ENCODE measurements around the gene AIFM1.
A peak's percentile ranks its signal among the peaks of the same experiment; 100 is the strongest.

AIFM1 gene

DNA sequence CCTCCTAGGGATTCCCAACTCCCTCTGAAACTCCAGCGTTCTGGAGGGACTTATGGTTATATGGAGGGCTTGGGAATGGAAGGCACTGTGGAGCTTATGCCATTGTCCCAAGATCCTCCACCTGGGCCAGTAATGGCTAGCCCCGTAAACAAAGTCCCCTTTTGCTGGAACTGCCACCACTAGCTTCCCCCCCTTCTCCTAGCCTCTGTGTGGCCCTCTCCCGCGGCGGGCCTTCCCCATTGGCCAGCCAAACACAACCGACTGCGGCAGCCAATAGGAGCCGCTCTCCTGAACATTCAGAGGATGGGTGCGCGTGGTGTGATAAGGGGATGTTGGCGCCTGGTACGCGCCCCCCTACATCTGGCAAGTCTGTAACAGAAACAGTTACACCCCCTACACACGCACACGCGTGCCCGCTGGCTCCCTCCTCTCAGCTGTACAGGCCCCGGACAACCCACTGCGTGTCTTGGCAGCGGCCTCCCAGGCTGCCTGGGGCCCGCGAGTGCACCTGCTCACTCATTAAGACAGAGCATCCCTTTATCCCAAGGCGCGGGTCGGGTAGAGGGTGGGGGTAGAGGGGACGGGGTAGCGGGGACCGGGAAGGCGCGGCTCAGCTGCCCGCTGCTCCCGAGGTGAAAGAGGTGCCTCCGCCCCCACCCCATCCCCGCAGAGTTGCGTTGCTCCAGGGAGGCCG, 5.3 kb upstream of the AIFM1 start:
- peak; percentile 70 for DNase-seq

DNA sequence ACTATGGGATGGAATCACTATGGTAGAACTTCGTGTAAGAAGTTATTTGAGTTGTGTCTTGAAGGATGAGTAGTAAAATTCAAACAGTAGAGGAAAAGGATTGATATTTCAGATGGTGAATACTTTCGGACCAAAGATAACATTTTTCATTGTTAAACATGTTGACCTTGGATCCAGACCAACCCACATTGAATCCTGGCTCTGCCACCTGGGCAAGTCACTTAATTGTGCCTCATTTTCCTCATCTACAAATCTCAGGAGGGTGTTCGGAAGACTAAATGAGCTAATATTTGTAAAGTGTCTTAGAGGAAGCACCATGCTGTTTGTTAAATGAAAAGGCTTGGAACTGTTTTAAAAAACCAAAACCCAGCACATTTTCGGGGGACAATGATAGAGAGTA, 1.4 kb upstream of the AIFM1 start:
- no peak for DNase-seq

DNA sequence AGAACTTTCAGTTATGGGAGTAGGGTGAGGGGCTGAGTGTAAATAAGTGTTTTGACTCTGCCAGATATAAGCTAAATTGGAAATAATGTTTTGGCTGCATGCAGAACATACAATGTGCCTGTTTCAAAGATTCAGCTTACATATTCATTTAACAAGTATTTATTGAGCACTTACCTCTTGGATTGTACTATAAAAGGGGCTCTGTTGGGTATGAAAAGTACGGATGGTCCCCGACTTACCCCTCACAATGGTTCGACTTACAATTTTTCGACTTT, 799 bp upstream of the AIFM1 start:
- DNase-seq, result no peak

DNA sequence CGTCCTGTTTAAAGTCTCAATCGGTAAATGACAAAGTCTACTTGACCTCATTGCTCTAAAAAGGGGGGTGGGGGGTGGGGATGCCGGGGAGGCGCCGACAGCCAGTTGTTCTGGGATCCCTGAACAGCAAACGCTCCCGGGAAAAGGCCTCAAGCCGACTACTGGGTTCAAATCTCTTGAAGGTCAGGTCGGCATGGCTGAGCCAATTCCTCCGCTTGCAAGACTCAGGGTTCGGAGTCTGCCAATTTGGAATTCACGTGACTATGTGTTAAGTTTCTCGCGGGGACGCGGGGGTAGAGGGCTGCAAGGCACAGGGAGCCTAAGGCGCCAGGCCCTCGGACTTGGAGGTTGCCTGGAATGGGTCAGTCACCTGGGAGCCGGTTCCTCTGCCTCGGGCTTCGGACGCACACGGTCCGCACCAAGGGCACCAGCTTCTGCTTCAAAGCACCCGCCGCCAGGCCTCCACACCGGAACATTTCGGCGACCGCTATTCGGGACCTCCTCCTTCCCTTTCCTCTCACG, 399 bp downstream of the AIFM1 start:
- no peak for DNase-seq

GRCh38 chrX:130163398-130163797, 2.2 kb downstream of the AIFM1 start:
- DNase-seq, result no peak

DNA sequence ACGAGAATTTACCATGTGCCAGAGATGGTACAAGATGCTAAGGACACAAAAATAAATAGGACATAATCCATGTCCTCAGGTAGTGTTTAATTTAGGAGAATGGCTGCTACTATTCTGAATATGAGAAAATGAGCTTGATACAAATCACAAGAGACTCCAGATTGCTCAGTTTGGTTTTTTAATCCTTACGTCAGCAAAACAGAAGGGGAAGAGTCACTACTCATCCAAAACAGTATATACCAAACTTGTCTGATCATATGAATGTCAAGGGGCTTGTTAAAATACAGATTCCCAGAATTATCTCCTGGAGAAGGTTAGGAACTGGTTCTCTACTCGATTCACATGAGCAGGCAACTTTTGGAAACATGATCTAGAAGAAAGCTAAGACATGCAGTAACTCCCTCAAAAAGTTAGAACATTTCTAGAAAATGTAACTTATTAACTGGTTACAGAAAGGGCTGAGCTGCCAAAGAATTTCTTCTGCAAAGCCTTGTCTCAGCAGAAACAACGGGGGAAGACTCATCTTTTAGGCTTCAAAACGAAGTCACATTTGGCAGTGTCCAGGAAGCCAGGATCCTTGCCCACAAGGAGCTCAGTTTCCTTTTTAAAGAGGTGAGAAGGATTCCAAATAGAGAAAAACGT, 3.4 kb downstream of the AIFM1 start:
- no peak for DNase-seq

DNA sequence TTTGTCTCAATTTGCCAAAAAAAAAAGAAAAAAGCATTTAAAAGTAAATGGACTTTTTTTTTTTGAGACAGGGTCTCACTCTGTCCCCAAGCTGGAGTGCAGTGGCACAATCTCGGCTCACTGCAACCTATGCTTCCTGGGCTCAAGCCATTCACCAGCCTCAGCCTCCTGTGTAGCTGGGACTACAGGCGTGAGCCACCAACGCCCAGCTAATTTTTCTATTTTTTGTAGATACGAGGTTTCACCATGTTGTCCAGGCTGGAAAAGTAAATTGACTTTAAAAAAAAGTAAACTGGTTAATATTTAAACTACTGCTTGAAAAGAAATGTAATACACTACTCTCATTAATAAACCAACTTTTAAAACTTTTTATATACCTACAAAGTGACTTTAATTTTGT, 5.9 kb downstream of the AIFM1 start:
- no peak for DNase-seq

DNA sequence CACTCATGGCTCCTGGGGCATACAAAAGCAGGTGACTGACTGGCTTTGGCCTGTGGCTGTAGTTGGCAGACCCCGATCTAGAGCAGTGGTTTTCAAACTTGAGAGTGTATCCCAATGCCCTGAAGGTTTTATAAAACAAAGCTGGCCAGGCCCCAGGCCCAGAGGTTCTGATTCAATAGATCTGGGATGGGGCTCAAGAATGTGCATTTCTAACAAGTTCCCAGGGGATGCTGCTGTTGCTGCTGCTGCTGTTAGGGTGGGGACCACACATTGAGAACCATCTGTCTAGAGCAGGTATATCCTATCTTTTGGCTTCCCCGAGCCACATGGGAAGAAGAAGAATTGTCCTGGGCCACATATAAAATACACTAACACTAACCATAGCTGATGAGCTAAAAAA, 7.3 kb downstream of the AIFM1 start:
- no peak for DNase-seq

DNA sequence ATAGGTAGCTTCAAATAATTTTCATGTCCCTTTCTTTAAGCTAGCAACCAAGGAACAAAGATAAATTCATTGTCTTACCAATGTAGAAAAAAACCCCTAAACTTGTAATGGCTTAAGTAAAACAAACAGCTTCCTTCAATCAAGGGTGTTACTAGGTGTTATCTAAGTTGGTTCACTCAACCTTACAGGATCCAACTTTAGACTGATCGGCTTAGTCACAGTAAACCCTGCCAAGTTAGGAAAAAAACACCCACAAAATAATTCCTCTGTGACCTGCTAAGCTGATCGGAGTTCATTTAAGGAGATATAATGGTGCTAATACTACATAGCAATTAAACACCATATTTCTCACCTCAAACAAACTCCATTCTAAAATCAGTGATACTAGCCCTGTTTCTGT, 10.1 kb downstream of the AIFM1 start:
- no peak for DNase-seq

- DNase-seq, result no peak
These were observed 18.0 kb downstream of the AIFM1 start for GRCh38 chrX:130147631-130148030.

DNA sequence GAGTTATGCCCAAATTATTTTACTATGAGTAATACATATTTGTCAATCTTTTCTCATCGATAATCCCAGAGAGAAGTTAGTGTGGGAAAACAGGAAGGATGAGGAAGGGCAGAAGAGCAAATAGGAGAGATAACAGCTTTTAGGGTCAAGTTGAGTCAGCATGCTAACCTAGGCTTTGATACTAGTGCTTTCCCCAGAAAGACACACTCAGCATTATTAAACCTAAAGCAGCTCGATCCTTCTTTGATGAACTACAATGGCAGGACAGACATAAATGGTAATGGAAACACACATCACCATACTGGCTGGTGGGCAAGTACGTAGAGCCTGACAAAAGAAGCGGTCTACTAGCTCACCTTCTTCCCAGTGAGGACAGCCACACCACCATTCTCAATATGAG, 20.5 kb downstream of the AIFM1 start:
- no peak for DNase-seq

DNA sequence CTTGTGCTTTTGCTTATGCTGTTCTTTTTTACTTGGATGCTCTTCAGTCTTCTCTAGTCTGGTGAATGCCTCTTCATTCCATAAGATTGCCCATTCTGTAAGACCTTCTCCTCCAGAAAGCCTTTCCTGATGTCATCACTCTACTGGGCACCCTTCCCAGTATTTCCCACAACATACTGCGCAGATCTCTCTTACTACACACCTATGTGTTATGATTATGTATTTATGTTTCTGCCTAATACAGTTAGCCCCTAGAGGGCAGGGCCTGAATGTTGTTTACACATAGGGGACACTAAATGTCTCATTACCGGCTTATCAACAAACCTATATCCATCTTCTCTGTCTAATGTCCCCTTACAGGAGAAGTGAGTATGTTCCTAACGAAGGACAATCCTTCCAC, 21.1 kb downstream of the AIFM1 start:
- DNase-seq, result no peak

- DNase-seq, result no peak
These were observed 26.0 kb downstream of the AIFM1 start for GRCh38 chrX:130139474-130140201.

DNA sequence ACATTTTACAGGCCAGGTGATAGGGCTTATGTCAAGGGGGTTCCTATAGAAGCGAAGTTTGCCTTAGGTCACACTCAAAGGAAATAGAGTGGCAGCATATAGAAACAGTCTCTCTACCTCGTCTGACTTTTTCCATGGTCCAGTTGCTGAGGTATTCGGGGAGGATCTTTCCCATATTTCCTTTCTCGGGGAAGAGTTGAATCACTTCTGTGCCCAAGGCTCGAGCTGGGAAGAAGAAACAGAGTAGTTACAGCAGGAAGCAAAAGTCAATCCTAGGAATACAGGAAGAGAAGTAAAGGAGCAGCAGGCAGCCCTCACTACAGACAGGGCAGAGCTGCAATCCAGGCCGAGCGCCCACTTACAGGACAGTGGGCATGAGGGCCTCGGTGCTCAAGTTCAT, 28.7 kb downstream of the AIFM1 start:
- DNase-seq, result no peak

GRCh38 chrX:130136496-130136895, 29.1 kb downstream of the AIFM1 start:
- DNase-seq, result no peak

DNA sequence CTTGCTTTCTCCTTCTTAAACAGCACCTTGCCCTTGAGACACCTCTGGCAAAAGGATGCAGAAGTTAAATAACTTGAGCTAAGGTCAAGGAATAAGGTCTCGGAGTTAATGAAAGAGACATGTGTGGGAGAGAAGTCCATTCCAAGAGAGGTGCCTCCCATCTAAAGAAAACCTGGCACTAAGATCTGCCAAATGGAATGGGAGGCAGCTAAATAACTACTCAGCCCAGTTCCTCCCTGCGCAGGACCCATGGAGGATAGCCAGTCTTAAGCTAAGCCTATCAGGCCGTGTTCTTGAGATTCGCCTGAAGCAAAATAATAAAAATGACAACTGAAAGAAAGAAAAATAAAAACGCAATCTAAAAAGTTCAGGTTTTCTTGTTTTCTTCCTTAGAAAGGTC, 34.7 kb downstream of the AIFM1 start:
- DNase-seq, result no peak

GRCh38 chrX:130125091-130125874, 40.4 kb downstream of the AIFM1 start:
- no peak for DNase-seq

DNA sequence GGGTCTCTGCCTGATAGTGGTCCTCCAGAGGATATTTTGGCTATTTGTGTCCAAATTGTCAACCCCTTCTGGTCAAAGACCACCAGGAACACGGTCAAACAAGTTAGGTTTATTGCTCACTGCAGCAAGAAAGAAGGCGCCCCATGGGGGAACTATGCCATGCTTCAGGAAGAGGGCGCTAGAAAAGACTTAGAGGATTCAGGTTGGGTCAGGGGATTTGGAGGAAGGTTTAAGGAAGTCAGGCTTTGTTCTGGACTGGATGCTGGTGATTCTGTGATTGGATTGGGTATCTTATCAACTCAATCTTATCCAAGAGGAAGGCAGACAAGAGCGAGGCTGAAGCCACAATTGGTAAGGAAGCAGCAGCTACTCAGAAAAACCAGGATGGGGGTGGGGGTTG, 41.1 kb downstream of the AIFM1 start:
- DNase-seq, result no peak

- DNase-seq, result no peak
These were observed 44.2 kb downstream of the AIFM1 start for GRCh38 chrX:130121505-130121800.

DNA sequence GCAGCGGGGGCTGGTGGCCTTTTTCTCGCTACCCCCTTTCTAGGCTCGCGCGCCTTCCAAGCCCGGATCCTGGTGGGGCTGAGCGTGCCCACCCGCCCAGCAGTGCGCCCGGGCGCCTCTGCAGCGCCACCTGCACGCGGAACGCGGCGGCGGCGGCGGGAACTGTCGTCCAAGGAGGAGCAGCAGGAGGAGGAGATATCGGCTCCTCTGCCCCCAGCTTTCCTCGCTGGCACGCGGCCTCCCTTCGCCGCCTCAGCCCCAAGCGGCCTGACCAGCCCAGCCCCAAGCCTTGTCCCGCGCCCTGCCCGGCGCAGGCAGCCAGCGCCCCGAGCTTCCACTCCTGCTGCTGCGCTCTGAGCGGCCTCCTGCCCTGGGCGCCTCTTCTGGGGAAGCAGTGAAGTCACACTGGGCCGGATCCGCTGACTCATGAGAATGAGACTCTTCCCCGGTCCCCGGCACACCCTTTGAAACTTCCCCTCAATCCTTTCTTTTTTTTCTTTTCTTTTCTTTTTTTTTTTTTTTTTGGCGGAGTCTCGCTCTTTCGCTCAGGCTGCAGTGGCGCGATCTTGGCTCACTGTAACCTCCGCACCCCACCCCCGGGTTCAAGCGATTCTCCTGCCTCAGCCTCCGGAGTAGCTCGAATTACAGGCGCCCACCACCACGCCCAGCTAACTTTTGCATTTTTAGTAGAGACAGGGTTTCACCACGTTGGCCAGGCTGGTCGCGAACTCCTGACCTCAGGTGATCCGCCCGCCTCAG, 44.7 kb downstream of the AIFM1 start:
- peak; percentile 74 for DNase-seq

DNA sequence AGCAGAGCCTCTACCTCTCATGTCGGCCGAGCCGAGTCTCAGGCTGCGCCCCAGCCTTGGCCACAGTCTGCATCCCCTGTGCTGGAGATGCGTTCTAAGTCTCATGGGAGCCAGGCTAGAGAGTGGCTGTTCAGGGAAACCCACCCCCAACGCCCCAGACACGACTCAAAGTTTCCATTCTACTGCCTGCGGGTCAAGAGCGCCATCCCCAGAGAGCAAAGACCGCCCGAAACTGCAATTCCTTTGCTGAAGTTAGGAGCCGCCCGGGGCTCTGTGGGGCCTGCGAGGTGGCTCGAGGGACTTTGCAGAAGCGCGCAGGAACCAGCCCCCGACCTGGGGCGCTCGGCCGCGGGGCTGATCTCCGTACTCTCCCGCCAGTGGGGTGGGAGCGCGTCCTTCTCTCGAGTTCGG, 45.3 kb downstream of the AIFM1 start:
- DNase-seq, result no peak

DNA sequence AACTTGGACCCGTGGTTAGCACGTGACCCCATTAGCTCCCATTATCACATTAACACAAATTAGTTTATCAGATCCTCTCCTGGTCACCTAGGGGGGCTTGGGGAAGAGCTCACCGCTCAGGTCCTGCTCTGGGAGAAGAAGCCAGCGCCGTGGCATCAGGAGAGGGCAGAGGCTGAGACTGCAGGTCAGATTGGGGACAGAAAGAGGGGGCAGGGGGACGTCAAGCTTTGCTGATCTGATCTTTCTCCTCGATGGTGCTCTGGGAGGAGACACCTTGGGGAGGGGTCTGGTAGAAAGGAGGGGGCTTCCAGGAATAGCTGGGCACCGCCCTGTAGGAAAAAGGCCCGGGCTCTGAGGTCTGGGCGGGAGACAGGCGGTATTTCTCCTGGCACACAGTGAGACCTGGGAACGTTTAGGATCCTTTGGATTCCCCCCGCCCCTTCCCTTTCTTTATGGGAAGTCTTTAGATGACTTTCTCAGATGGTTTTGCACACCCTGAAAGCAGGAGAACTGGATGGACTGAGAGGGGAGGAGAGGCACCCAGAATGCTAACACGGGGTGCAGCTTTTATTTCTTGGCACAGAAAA, 46.2 kb downstream of the AIFM1 start:
- no peak for DNase-seq
